Activated B cell treated with CpG ODN at 0.5 μM for 24 hours (primary cell): ENCODE data around the gene HNRNPA3. TPM values are rescaled to one million over a fixed set of nuclear protein-coding genes. Genes with fewer than 3 reads are reported as not detected.
"Not testable (repeated sequence)": the region's sequence is repeated elsewhere in the genome, so short reads cannot be mapped to it uniquely, and the experiment has no call there.

ENCODE experiments used
- ATAC-seq: fragments of 200-7000 bp; cut with Tn5 transposase; one replicate; pipeline ENCODE4 v1.10.0; 2021; ENCODE audit warnings: low read depth, mild to moderate bottlenecking, moderate library complexity
- CTCF ChIA-PET: fragments of 350-600 bp; sonication (Branson Sonifier 250); formaldehyde crosslinking; loops from one replicate; lab custom pipeline; 2021; ENCODE audit warnings: antibody characterized with exemption; lab: Charles Lee
- POLR2A ChIA-PET: fragments of 350-600 bp; sonication (Branson Sonifier 250); formaldehyde crosslinking; loops from one replicate; lab custom pipeline; 2021; ENCODE audit warnings: antibody characterized with exemption; lab: Charles Lee
- DNase-seq: peaks from one replicate; pipeline ENCODE4 v3.0.0; 2022
- H3K27ac Mint-ChIP-seq: one replicate; pipeline ENCODE4 v1.8.0; 2020; ENCODE audit warnings: mixed read lengths
- H3K27me3 Mint-ChIP-seq: one replicate; pipeline ENCODE4 v1.8.0; 2021; ENCODE audit warnings: mixed read lengths
- H3K36me3 Mint-ChIP-seq: one replicate; pipeline ENCODE4 v1.8.0; 2021; ENCODE audit warnings: low read depth, mixed read lengths
- H3K4me1 Mint-ChIP-seq: one replicate; pipeline ENCODE4 v1.8.0; 2021; ENCODE audit warnings: mixed read lengths
- H3K4me3 Mint-ChIP-seq: one replicate; pipeline ENCODE4 v1.8.0; 2020; ENCODE audit warnings: mild to moderate bottlenecking, mixed read lengths
- H3K9me3 Mint-ChIP-seq: one replicate; pipeline ENCODE4 v1.8.0; 2020; ENCODE audit warnings: mixed read lengths
- CTCF ChIP-seq: fragments of 200-600 bp; IDR thresholded peaks from one replicate; pipeline ENCODE4 v1.8.0; 2022; ENCODE audit warnings: antibody characterized with exemption, mild to moderate bottlenecking
- intact Hi-C: fragments of 100-400 bp; cut with micrococcal nuclease; formaldehyde crosslinking; loops from one replicate; pipeline ENCODE4 v1.15.1; 2024
- total RNA-seq: library from RNA; stranded (reverse); gene quantifications from 2 replicates; pipeline ENCODE4 v1.2.3, GENCODE V29; 2022

The HNRNPA3 gene
- total RNA-seq, 1 donor from 2014 or later: 254 TPM

GRCh38 chr2:177264693-177265587, 52.3 kb downstream of the HNRNPA3 start, which contains the start of gene NFE2L2:
Gene NFE2L2, minus strand, starts transcription at chr2:177264727. Its CDS starts 151 bp downstream, at chr2:177264576.
- intact Hi-C loops: loop anchor here (1.0 to 5.0 kb wide), 6 partner anchors 16 to 1214 kb away; partner anchors contain the start of gene FKBP7
- TF ChIP-seq CTCF: no peak
- Mint-ChIP-seq H3K27ac (peak within 1 kb of the TSS; percentile 100), H3K9me3 (no peaks in the 10 kb centered on the region), H3K4me1 (peaks cover 52% of the 10 kb centered on the region), H3K27me3 (no peaks in the 10 kb centered on the region), H3K36me3 (peaks cover 20% of the 10 kb centered on the region), H3K4me3 (peak within 1 kb of the TSS; percentile 97)
- ATAC-seq (peak; percentile 70), DNase-seq (peak; percentile 96)
- ChIA-PET CTCF (interaction anchor here (0.9 to 6.3 kb wide), 11 partner anchors 9 to 151 kb away, joined by 3 to 143 read pairs (median 22); partner anchors contain the start of gene HNRNPA3), POLR2A (interaction anchor here (0.5 to 7.8 kb wide), 36 partner anchors 8 to 1266 kb away, joined by 3 to 255 read pairs (median 7); partner anchors contain the start of genes AGPS, HNRNPA3, PJVK and PRKRA)

- CTCF ChIA-PET: interaction anchor here (0.6 to 6.3 kb wide), 6 partner anchors 16 to 117 kb away, joined by 3 to 143 read pairs (median 13); no protein-coding TSS in a partner anchor
- DNase-seq: no peak
Measured at GRCh38 chr2:177265824-177266817, 53.5 kb downstream of the HNRNPA3 start.

GRCh38 chr2:177266955-177267354, 54.4 kb downstream of the HNRNPA3 start:
- H3K4me3 Mint-ChIP-seq, DNase-seq, H3K27me3 Mint-ChIP-seq, H3K9me3 Mint-ChIP-seq, intact Hi-C loops, ATAC-seq: not testable (repeated sequence)
- peaks cover 14% of the 10 kb centered on the region for H3K36me3 Mint-ChIP-seq
- ChIA-PET CTCF (interaction anchor here (1.0 to 6.3 kb wide), 4 partner anchors 13 to 102 kb away, joined by 3 to 143 read pairs (median 14); no protein-coding TSS in a partner anchor), POLR2A (interaction anchor here (0.7 to 7.8 kb wide), 3 partner anchors 23 to 102 kb away, joined by 4 to 255 read pairs (median 212); partner anchors contain the start of gene HNRNPA3)
- peak overlapping the region; percentile 100 for H3K27ac Mint-ChIP-seq
- H3K4me1 Mint-ChIP-seq: peaks cover 32% of the 10 kb centered on the region

More at GRCh38 chr2:177265824-177266817, 53.5 kb downstream of the HNRNPA3 start:
- POLR2A ChIA-PET: interaction anchor here (0.8 to 7.8 kb wide), 13 partner anchors 12 to 132 kb away, joined by 3 to 255 read pairs (median 22); partner anchors contain the start of genes AGPS and HNRNPA3
- ATAC-seq: no peak
- H3K4me1 Mint-ChIP-seq: peaks cover 41% of the 10 kb centered on the region
- no peaks in the 10 kb centered on the region for H3K27me3 Mint-ChIP-seq
- no peak for TF ChIP-seq CTCF
- peaks cover 16% of the 10 kb centered on the region for H3K36me3 Mint-ChIP-seq
- peak overlapping the region; percentile 100 for H3K27ac Mint-ChIP-seq
- peak overlapping the region; percentile 97 for H3K4me3 Mint-ChIP-seq
- intact Hi-C loops: loop anchor here (1.0 to 2.0 kb wide), 3 partner anchors 15 to 1213 kb away; partner anchors contain the start of gene FKBP7
- H3K9me3 Mint-ChIP-seq: no peaks in the 10 kb centered on the region

GRCh38 chr2:177268187-177268871, 55.7 kb downstream of the HNRNPA3 start:
- Mint-ChIP-seq H3K27ac (no peak overlapping the region), H3K4me3 (no peak overlapping the region), H3K4me1 (peaks cover 22% of the 10 kb centered on the region), H3K27me3 (no peaks in the 10 kb centered on the region), H3K9me3 (no peaks in the 10 kb centered on the region), H3K36me3 (peaks cover 4% of the 10 kb centered on the region)
- DNase-seq: no peak
- ATAC-seq: no peak
- CTCF ChIA-PET: interaction anchor here (1.0 to 6.3 kb wide), 3 partner anchors 11 to 104 kb away, joined by 3 to 143 read pairs (median 6); no protein-coding TSS in a partner anchor
- no peak for TF ChIP-seq CTCF
- POLR2A ChIA-PET: interaction anchor here (1.5 to 5.5 kb wide), 2 partner anchors 56 to 103 kb away, joined by 7 to 255 read pairs; partner anchors contain the start of gene HNRNPA3
- intact Hi-C loops: no loop called here
